ENCODE results near the gene GFOD1. TPM values are rescaled to one million over a fixed set of nuclear protein-coding genes. Genes with fewer than 3 reads are reported as not detected.

GFOD1 gene
- total and polyA plus RNA-seq, 2 of the 4 experiments (the other 2 are of a cell fraction) = 1.8 to 3.4 TPM

GRCh38 chr6:13536796-13537526 is 49.6 kb upstream of the GFOD1 start (continued):
- TF ChIP-seq CTCF (conservative IDR thresholded peaks at IDR 0.05; ENCODE audit: low read depth, low read length) = no peak
- no peak for TF ChIP-seq MAZ (IDR thresholded peaks at IDR 0.05; ENCODE audit: borderline replicate concordance, low read depth, low read length)

- dilution Hi-C loops (cut with HindIII; ENCODE audit: low sequenced_read_pairs, unreplicated experiment) (no loop called here), intact Hi-C loops (cut with micrococcal nuclease) (no loop called here), in situ Hi-C loops (cut with MboI; ENCODE audit: low sequenced_read_pairs) (loop anchor here (5.0 to 25.0 kb wide), 2 partner anchors 193 to 348 kb away; no protein-coding TSS in a partner anchor)
- Histone ChIP-seq H3K14ac (replicated peaks; ENCODE audit: low read depth, low read length) (no peak overlapping the region), H2BK15ac (ENCODE audit: low read depth, low read length) (no peak overlapping the region), H2AK9ac (replicated peaks; ENCODE audit: low read depth, low read length, poor library complexity) (no peak overlapping the region), H2BK5ac (ENCODE audit: low read depth, low read length, poor library complexity, severe bottlenecking) (no peak overlapping the region), H3K27me3 (ENCODE audit: control insufficient read depth, insufficient read depth, low read length) (peaks cover 15% of the 10 kb centered on the region), H3K18ac (ENCODE audit: low read depth, low read length) (no peak overlapping the region), H3K56ac (ENCODE audit: extremely low read depth, insufficient read depth, low read length) (no peak overlapping the region), H3K23ac (ENCODE audit: low read depth, low read length) (no peak overlapping the region), H3K4me2 (ENCODE audit: low read depth, low read length) (no peak overlapping the region), H3K36me3 (ENCODE audit: control insufficient read depth, insufficient read depth, low read length) (no peaks in the 10 kb centered on the region), H3K9me1 (ENCODE audit: insufficient read depth, low read length) (no peaks in the 10 kb centered on the region), H4K91ac (ENCODE audit: insufficient read depth, low read depth, low read length) (no peak overlapping the region), H3K27ac (ENCODE audit: insufficient read depth, low read length) (no peak overlapping the region), H4K5ac (ENCODE audit: low read depth, low read length) (no peak overlapping the region), H3K4ac (ENCODE audit: low read depth, low read length) (no peak overlapping the region), H4K8ac (ENCODE audit: low read depth in 2 of 2, low read length in 2 of 2) (no peak overlapping the region), H3K4me3 (ENCODE audit: insufficient read depth, low read depth, low read length) (no peak overlapping the region), H3K79me1 (ENCODE audit: low read depth in 1 of 2, low read length in 2 of 2) (no peaks in the 10 kb centered on the region), H2BK120ac (ENCODE audit: low read depth, low read length) (no peak overlapping the region), H3K4me1 (ENCODE audit: control insufficient read depth, insufficient read depth, low read length) (no peaks in the 10 kb centered on the region), H2AFZ (replicated peaks; ENCODE audit: low read length, poor library complexity) (no peak overlapping the region), H4K20me1 (ENCODE audit: insufficient read depth, low read length) (no peaks in the 10 kb centered on the region), H3K9me3 (ENCODE audit: control insufficient read depth, insufficient read depth, low read length) (no peaks in the 10 kb centered on the region), H3K9ac (ENCODE audit: low read depth, low read length) (no peak overlapping the region), H2AK5ac (ENCODE audit: low read depth, low read length) (no peak overlapping the region), H2BK20ac (ENCODE audit: low read depth, low read length) (no peak overlapping the region)
- POLR2A ChIA-PET (ENCODE audit: unreplicated experiment) = no interaction called here
- no peak for DNase-seq
- BruUV-seq (replicated peaks) = no TSS peak
- CTCF ChIA-PET = no interaction called here
- no peak for ATAC-seq (ENCODE audit: low read depth)
- no peak for TF ChIP-seq MXI1 (IDR thresholded peaks at IDR 0.05; ENCODE audit: borderline replicate concordance, low read depth, low read length)
- no peak for TF ChIP-seq RFX5 (IDR thresholded peaks at IDR 0.05; ENCODE audit: low read depth, low read length)
- TF ChIP-seq, protein P1, sequence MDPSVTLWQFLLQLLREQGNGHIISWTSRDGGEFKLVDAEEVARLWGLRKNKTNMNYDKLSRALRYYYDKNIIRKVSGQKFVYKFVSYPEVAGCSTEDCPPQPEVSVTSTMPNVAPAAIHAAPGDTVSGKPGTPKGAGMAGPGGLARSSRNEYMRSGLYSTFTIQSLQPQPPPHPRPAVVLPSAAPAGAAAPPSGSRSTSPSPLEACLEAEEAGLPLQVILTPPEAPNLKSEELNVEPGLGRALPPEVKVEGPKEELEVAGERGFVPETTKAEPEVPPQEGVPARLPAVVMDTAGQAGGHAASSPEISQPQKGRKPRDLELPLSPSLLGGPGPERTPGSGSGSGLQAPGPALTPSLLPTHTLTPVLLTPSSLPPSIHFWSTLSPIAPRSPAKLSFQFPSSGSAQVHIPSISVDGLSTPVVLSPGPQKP (IDR thresholded peaks at IDR 0.05; ENCODE audit: borderline replicate concordance, low read depth, low read length) = no peak
- TF ChIP-seq CTCF (conservative IDR thresholded peaks at IDR 0.05; ENCODE audit: low read depth, low read length) = no peak
- TF ChIP-seq MAFK (IDR thresholded peaks at IDR 0.05; ENCODE audit: low read depth, low read length) = no peak
- WGBS, 2 experiments (ENCODE audit: extremely low coverage in 2 of 2, insufficient read length in 1 of 2) = no CpG with 5 or more reads among the region's 3 CpGs
Observed at GRCh38 chr6:13535306-13535705, 47.9 kb upstream of the GFOD1 start.
